ENCODE measurements around the gene ADM2.

ADM2 gene

GRCh38 chr22:50524676-50525103 is 43.3 kb downstream of the ADM2 start:
- no peak for DNase-seq
- TF ChIP-seq, protein P1, sequence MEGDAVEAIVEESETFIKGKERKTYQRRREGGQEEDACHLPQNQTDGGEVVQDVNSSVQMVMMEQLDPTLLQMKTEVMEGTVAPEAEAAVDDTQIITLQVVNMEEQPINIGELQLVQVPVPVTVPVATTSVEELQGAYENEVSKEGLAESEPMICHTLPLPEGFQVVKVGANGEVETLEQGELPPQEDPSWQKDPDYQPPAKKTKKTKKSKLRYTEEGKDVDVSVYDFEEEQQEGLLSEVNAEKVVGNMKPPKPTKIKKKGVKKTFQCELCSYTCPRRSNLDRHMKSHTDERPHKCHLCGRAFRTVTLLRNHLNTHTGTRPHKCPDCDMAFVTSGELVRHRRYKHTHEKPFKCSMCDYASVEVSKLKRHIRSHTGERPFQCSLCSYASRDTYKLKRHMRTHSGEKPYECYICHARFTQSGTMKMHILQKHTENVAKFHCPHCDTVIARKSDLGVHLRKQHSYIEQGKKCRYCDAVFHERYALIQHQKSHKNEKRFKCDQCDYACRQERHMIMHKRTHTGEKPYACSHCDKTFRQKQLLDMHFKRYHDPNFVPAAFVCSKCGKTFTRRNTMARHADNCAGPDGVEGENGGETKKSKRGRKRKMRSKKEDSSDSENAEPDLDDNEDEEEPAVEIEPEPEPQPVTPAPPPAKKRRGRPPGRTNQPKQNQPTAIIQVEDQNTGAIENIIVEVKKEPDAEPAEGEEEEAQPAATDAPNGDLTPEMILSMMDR (IDR thresholded peaks at IDR 0.05; ENCODE audit: low read depth, low read length): no peak
- Histone ChIP-seq H3K4me3 (ENCODE audit: low read depth, low read length) (peak overlapping the region; percentile 85), H3K9me3 (ENCODE audit: severe bottlenecking) (no peaks in the 10 kb centered on the region), H3K36me3 (peaks cover 49% of the 10 kb centered on the region), H3K27ac (peak overlapping the region; percentile 92), H3K27me3 (ENCODE audit: insufficient read depth, low read depth, severe bottlenecking) (no peaks in the 10 kb centered on the region)

- Histone ChIP-seq H3K4me3 (ENCODE audit: low read depth, low read length) (peak within 1 kb of the TSS; percentile 85), H3K27ac (peak within 1 kb of the TSS; percentile 92), H3K27me3 (ENCODE audit: insufficient read depth, low read depth, severe bottlenecking) (no peaks in the 10 kb centered on the region), H3K9me3 (ENCODE audit: severe bottlenecking) (no peaks in the 10 kb centered on the region), H3K36me3 (peaks cover 43% of the 10 kb centered on the region)
- TF ChIP-seq, protein P1 (IDR thresholded peaks at IDR 0.05; ENCODE audit: low read depth, low read length): peak; percentile 62
- peak; percentile 97 for DNase-seq
Observed at GRCh38 chr22:50525104-50525857, 43.9 kb downstream of the ADM2 start, which contains the start of gene SCO2. SCO2 (minus strand) TSS chr22:50525598; CDS start chr22:50524411, 1,187 bp downstream.

- Histone ChIP-seq H3K27ac (peak overlapping the region; percentile 92), H3K4me3 (ENCODE audit: low read depth, low read length) (peak overlapping the region; percentile 85), H3K27me3 (ENCODE audit: insufficient read depth, low read depth, severe bottlenecking) (no peaks in the 10 kb centered on the region), H3K36me3 (peaks cover 39% of the 10 kb centered on the region), H3K9me3 (ENCODE audit: severe bottlenecking) (peaks cover 5% of the 10 kb centered on the region)
- TF ChIP-seq, protein P1 (IDR thresholded peaks at IDR 0.05; ENCODE audit: low read depth, low read length): no peak
- no peak for DNase-seq
Observed at GRCh38 chr22:50525858-50526107, 44.4 kb downstream of the ADM2 start.

- DNase-seq: peak; percentile 87
- no peaks in the 10 kb centered on the region for H3K27me3 ChIP-seq (ENCODE audit: insufficient read depth, low read depth, severe bottlenecking)
- peaks cover 10% of the 10 kb centered on the region for H3K9me3 ChIP-seq (ENCODE audit: severe bottlenecking)
- H3K27ac ChIP-seq: peak overlapping the region; percentile 92
- H3K36me3 ChIP-seq: peaks cover 35% of the 10 kb centered on the region
- peak overlapping the region; percentile 85 for H3K4me3 ChIP-seq (ENCODE audit: low read depth, low read length)
- TF ChIP-seq, protein P1 (IDR thresholded peaks at IDR 0.05; ENCODE audit: low read depth, low read length): peak; percentile 73
Observed at GRCh38 chr22:50526108-50526833, 44.9 kb downstream of the ADM2 start.

DNA sequence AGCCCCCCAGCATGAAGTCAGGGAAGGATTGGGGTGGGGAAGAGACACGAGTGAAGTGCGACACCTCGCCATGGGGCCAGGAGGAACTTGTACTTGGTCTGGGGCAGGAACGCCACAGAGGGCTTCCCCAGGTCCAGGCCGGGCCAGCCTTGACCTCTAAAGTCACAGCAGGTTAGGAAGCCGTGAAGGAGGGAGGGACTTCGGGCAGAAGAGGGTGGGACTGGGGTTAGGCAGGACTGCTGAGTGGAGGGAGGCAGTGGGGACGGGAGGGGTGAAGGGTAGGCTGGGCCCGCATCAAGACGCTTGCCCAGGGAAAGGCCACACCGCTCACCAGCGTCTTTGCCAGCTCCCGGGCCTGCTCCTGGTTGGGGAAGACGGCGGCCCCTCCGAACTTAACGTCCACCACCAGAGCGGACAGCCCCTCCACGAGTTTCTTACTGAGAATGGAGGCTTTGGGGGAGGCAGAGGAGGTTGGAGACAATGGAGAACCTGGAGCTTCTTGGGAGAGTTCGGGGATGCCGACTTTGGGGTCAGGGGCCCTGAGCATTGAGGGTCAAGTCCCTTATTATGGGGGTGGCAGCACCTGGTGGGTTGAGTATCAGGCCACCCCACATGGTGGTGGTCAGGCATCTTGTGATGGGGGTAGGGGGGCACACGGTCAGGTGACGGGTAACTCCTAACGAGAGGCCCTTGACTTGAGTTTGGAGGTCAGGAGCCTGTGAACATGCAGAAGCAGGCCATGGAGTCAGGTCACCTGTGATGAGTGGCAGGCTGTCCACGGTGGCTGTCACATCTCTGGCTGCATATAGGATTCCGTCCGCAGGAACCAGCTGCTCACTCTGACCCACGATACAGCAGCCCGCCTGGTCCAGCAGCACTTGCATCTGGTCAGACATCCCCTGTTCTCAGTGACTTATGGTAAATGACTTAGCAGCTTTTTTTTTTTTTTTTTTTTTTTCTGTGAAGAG is 45.8 kb downstream of the ADM2 start:
- H3K27ac ChIP-seq: peak overlapping the region; percentile 92
- H3K27me3 ChIP-seq (ENCODE audit: insufficient read depth, low read depth, severe bottlenecking): no peaks in the 10 kb centered on the region
- TF ChIP-seq, protein P1 (IDR thresholded peaks at IDR 0.05; ENCODE audit: low read depth, low read length): no peak

More for the DNA sequence above, 45.8 kb downstream of the ADM2 start:
- Histone ChIP-seq H3K36me3 (peaks cover 26% of the 10 kb centered on the region), H3K9me3 (ENCODE audit: severe bottlenecking) (peaks cover 11% of the 10 kb centered on the region), H3K4me3 (ENCODE audit: low read depth, low read length) (peak overlapping the region; percentile 85)
- peak; percentile 84 for DNase-seq
